Neural cell (in vitro differentiated cells): ENCODE measurements around the gene CACNA1S. TPM values are rescaled to one million over a fixed set of nuclear protein-coding genes. Genes with fewer than 3 reads are reported as not detected.

Source experiments
- H2AFZ ChIP-seq: fragments of 200-600, 300-800 bp; sonication (generic), shearing (Covaris generic); 2 replicates; pipeline ENCODE4 v1.6.0; 2014; ENCODE audit warnings: low read depth, mild to moderate bottlenecking, antibody characterized with exemption, low read length, moderate library complexity
- H3F3A ChIP-seq: fragments of 200-600 bp; shearing (Covaris generic); 2 replicates; pipeline ENCODE4 v1.6.1; 2016; ENCODE audit warnings: mild to moderate bottlenecking, moderate library complexity, mixed read lengths, antibody characterized with exemption, low read length; ENCODE audit not compliant: insufficient read depth, poor library complexity, severe bottlenecking
- H3K27ac ChIP-seq: fragments of 200-600, 300-800 bp; sonication (generic), shearing (Covaris generic); 2 replicates; pipeline ENCODE4 v1.5.1; 2014; ENCODE audit warnings: mild to moderate bottlenecking, low read length, moderate library complexity
- H3K27me3 ChIP-seq: fragments of 300-800, 200-600 bp; sonication (generic), shearing (Covaris generic); 2 replicates; pipeline ENCODE4 v1.6.0; 2014; ENCODE audit warnings: mild to moderate bottlenecking, low read depth, low read length, moderate library complexity; ENCODE audit not compliant: insufficient read depth
- H3K36me3 ChIP-seq: fragments of 300-800, 200-600 bp; sonication (generic), shearing (Covaris generic); 2 replicates; pipeline ENCODE4 v1.5.1; 2014; ENCODE audit warnings: mild to moderate bottlenecking, antibody characterized with exemption, low read length, moderate library complexity; ENCODE audit not compliant: insufficient read depth
- H3K4me2 ChIP-seq: fragments of 300-800, 200-600 bp; sonication (generic), shearing (Covaris generic); 2 replicates; pipeline ENCODE4 v1.6.0; 2014; ENCODE audit warnings: mild to moderate bottlenecking, low read length
- H3K4me3 ChIP-seq: fragments of 300-800, 200-600 bp; sonication (generic), shearing (Covaris generic); 2 replicates; pipeline ENCODE4 v1.5.1; 2014; ENCODE audit warnings: mild to moderate bottlenecking, low read length, moderate library complexity
- H3K79me2 ChIP-seq: fragments of 200-600 bp; shearing (Covaris generic); replicated peaks from 2 replicates; pipeline ENCODE4 v1.6.0; 2014; ENCODE audit warnings: mild to moderate bottlenecking, low read length, moderate library complexity; ENCODE audit not compliant: insufficient read depth
- H3K9ac ChIP-seq: fragments of 300-800, 200-600 bp; sonication (generic), shearing (Covaris generic); 2 replicates; pipeline ENCODE4 v1.6.1; 2016; ENCODE audit warnings: mild to moderate bottlenecking, low read length, mixed read lengths
- H3K9me2 ChIP-seq: fragments of 200-600 bp; shearing (Covaris generic); 2 replicates; pipeline ENCODE4 v1.6.1; 2016; ENCODE audit warnings: mild to moderate bottlenecking, low read length, mixed read lengths; ENCODE audit not compliant: insufficient read depth
- H3K9me3 ChIP-seq: fragments of 200-600, 300-800 bp; sonication (generic), shearing (Covaris generic); 2 replicates; pipeline ENCODE4 v1.6.1; 2016; ENCODE audit warnings: mild to moderate bottlenecking, mixed run types, low read length, moderate library complexity, mixed read lengths
- H4K20me1 ChIP-seq: fragments of 200-600 bp; shearing (Covaris generic); 2 replicates; pipeline ENCODE4 v1.6.1; 2016; ENCODE audit warnings: mild to moderate bottlenecking, mixed run types; ENCODE audit not compliant: insufficient read depth
- EP300 ChIP-seq: fragments of 450-650 bp; conservative IDR thresholded peaks from 2 replicates; pipeline ENCODE4 v1.6.1; 2014; ENCODE audit warnings: antibody characterized with exemption, mild to moderate bottlenecking, moderate library complexity; ENCODE audit not compliant: poor library complexity, severe bottlenecking
- EZH2 ChIP-seq: fragments of 200-600, 300-800 bp; shearing (Covaris generic), sonication (generic); IDR thresholded peaks from 2 replicates; pipeline ENCODE4 v1.6.1; 2014; ENCODE audit warnings: antibody characterized with exemption, low read length, borderline replicate concordance, mild to moderate bottlenecking; ENCODE audit not compliant: insufficient read depth, poor library complexity, severe bottlenecking
- MXI1 ChIP-seq: fragments of 450-650 bp; conservative IDR thresholded peaks from 2 replicates; pipeline ENCODE4 v1.6.1; 2014; ENCODE audit warnings: antibody characterized with exemption, mild to moderate bottlenecking; ENCODE audit not compliant: poor library complexity, severe bottlenecking
- POLR2AphosphoS5 ChIP-seq: IDR thresholded peaks from 2 replicates; pipeline ENCODE4 v1.6.1; 2012
- RAD21 ChIP-seq: fragments of 450-650 bp; conservative IDR thresholded peaks from 2 replicates; pipeline ENCODE4 v1.6.1; 2014; ENCODE audit warnings: antibody characterized with exemption, mild to moderate bottlenecking, moderate library complexity
- SMC3 ChIP-seq: fragments of 450-650 bp; conservative IDR thresholded peaks from 2 replicates; pipeline ENCODE4 v1.6.1; 2014; ENCODE audit warnings: antibody characterized with exemption, mild to moderate bottlenecking, moderate library complexity; ENCODE audit not compliant: poor library complexity
- TAF1 ChIP-seq: IDR thresholded peaks from 2 replicates; pipeline ENCODE4 v1.6.1; 2012; ENCODE audit warnings: low read depth
- polyA plus RNA-seq: library from polyadenylated mRNA; depleted of rRNA; stranded (reverse); fragments of >200 nt; gene quantifications from 2 replicates; pipeline ENCODE4 v1.2.3, GENCODE V29; 2014
- TF ChIP-seq, protein P1 (sequence below): IDR thresholded peaks from 2 replicates; pipeline ENCODE4 v1.6.1; 2012; ENCODE audit warnings: borderline replicate concordance
- TF ChIP-seq, protein P2 (sequence below): fragments of 450-650 bp; IDR thresholded peaks from 2 replicates; pipeline ENCODE4 v1.5.1; 2014; ENCODE audit warnings: antibody characterized with exemption, mild to moderate bottlenecking, moderate library complexity; ENCODE audit not compliant: poor library complexity, severe bottlenecking

Gene CACNA1S
- polyA plus RNA-seq, 1 donor from 2014 or later: 0.05 TPM

DNA sequence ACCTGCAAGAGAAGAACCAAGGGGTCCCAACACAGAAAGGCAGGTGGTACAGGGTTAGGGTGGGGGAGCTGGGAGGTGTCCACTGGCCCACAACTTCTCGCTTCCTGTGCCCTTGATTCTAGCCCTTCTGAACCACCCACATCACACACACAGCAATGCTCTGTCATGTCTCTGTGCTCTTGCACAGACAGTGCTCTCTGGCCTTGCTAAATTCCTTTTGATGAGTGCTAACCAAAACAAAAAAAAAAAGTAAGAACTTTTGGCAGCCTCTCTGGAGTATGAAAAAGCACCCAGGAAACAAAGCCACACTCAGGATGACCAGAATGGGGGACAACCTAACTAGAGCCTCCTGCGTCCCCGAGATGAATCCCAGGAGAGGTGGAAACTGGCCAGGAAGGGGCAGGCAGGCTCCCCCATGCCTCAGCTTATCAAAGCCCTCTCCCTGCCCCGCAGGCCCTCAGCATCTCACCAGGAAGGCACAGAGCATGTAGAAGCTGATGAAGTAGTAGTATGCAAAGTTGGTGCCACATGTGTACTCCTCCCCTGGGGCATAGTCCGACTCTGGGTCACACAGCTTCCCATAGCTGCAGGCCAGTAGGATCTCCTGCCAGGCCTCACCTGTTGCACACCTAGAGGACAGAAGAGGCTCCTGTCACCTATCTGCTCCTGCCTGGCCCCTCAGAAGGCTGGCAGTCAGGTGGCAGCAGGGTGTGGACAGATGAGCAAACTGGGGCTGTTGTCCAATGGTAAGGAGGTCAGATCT lies 61.5 kb downstream of the CACNA1S start:
- Histone ChIP-seq H3K4me2 (no peak overlapping the region), H3K36me3 (no peaks in the 10 kb centered on the region), H3K27ac (no peak overlapping the region), H3K79me2 (no peaks in the 10 kb centered on the region), H3F3A (no peaks in the 10 kb centered on the region), H3K9me3 (no peaks in the 10 kb centered on the region), H2AFZ (no peak overlapping the region), H3K27me3 (no peaks in the 10 kb centered on the region), H3K9me2 (no peaks in the 10 kb centered on the region), H4K20me1 (no peaks in the 10 kb centered on the region), H3K4me3 (no peak overlapping the region), H3K9ac (no peak overlapping the region)
- TF ChIP-seq SMC3: no peak
- no peak for TF ChIP-seq MXI1
- no peak for TF ChIP-seq RAD21
- TF ChIP-seq EP300: no peak
- no peak for TF ChIP-seq POLR2AphosphoS5
- TF ChIP-seq, protein P1, sequence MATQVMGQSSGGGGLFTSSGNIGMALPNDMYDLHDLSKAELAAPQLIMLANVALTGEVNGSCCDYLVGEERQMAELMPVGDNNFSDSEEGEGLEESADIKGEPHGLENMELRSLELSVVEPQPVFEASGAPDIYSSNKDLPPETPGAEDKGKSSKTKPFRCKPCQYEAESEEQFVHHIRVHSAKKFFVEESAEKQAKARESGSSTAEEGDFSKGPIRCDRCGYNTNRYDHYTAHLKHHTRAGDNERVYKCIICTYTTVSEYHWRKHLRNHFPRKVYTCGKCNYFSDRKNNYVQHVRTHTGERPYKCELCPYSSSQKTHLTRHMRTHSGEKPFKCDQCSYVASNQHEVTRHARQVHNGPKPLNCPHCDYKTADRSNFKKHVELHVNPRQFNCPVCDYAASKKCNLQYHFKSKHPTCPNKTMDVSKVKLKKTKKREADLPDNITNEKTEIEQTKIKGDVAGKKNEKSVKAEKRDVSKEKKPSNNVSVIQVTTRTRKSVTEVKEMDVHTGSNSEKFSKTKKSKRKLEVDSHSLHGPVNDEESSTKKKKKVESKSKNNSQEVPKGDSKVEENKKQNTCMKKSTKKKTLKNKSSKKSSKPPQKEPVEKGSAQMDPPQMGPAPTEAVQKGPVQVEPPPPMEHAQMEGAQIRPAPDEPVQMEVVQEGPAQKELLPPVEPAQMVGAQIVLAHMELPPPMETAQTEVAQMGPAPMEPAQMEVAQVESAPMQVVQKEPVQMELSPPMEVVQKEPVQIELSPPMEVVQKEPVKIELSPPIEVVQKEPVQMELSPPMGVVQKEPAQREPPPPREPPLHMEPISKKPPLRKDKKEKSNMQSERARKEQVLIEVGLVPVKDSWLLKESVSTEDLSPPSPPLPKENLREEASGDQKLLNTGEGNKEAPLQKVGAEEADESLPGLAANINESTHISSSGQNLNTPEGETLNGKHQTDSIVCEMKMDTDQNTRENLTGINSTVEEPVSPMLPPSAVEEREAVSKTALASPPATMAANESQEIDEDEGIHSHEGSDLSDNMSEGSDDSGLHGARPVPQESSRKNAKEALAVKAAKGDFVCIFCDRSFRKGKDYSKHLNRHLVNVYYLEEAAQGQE: no peak
- TF ChIP-seq EZH2: no peak
- no peak for TF ChIP-seq TAF1
- TF ChIP-seq, protein P2, sequence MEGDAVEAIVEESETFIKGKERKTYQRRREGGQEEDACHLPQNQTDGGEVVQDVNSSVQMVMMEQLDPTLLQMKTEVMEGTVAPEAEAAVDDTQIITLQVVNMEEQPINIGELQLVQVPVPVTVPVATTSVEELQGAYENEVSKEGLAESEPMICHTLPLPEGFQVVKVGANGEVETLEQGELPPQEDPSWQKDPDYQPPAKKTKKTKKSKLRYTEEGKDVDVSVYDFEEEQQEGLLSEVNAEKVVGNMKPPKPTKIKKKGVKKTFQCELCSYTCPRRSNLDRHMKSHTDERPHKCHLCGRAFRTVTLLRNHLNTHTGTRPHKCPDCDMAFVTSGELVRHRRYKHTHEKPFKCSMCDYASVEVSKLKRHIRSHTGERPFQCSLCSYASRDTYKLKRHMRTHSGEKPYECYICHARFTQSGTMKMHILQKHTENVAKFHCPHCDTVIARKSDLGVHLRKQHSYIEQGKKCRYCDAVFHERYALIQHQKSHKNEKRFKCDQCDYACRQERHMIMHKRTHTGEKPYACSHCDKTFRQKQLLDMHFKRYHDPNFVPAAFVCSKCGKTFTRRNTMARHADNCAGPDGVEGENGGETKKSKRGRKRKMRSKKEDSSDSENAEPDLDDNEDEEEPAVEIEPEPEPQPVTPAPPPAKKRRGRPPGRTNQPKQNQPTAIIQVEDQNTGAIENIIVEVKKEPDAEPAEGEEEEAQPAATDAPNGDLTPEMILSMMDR: no peak

DNA sequence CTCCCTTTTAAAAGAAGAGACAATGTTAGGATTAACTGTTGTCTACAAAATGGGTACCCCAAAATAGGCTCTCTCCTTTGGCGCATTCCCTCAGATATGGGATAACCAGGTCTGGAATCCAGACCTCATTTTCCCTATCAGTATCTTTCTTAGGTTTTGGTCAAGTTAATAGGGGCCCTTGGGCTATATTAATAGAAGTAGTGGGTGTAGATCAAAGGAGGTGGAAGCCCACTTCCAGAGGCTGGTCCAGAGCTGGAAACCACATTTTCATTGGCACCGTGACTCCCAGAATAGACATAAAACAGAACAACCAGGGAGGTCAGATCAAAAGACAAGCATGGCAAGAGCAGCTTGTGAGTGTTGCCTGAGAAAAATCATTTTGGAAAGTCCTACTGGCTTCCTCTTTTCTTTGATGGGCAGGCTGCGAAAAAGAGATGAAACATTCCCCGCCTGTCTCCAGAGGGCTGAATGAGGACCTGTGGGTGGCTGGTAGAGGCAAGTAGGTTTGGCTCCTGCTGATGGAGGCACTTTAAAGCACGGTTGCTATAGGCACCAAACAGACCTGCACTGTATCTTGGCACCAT lies 62.9 kb downstream of the CACNA1S start:
- H3F3A ChIP-seq: no peaks in the 10 kb centered on the region
- no peak for TF ChIP-seq SMC3
- no peak for TF ChIP-seq POLR2AphosphoS5
- no peak for TF ChIP-seq RAD21
- TF ChIP-seq, protein P1: no peak
- no peak for TF ChIP-seq EP300
- TF ChIP-seq, protein P2: no peak
- TF ChIP-seq MXI1: no peak
- TF ChIP-seq TAF1: no peak
- TF ChIP-seq EZH2: no peak
- H3K4me2 ChIP-seq: no peak overlapping the region
- H3K27ac ChIP-seq: no peak overlapping the region
- H3K27me3 ChIP-seq: no peaks in the 10 kb centered on the region
- no peaks in the 10 kb centered on the region for H3K36me3 ChIP-seq
- no peak overlapping the region for H3K4me3 ChIP-seq
- no peaks in the 10 kb centered on the region for H3K79me2 ChIP-seq
- H2AFZ ChIP-seq: no peak overlapping the region
- H3K9me2 ChIP-seq: no peaks in the 10 kb centered on the region
- H4K20me1 ChIP-seq: no peaks in the 10 kb centered on the region
- H3K9ac ChIP-seq: no peak overlapping the region
- no peaks in the 10 kb centered on the region for H3K9me3 ChIP-seq
